Stomach (tissue), 4 donors: ENCODE results near the gene WDR37.

Experiments used
- POLR2A ChIP-seq, 4 donors: fragments of 450-650 bp; IDR thresholded peaks; one replicate each; pipeline ENCODE4 v1.6.1; 2016; ENCODE audit warnings: antibody characterized with exemption in 4 of 4, control low read depth in 2 of 4, mild to moderate bottlenecking in 1 of 4, moderate library complexity in 1 of 4
- POLR2AphosphoS5 ChIP-seq, 3 donors: sonication (generic); formaldehyde crosslinking; IDR thresholded peaks; one replicate each; pipeline ENCODE4 v1.6.1; 2016; ENCODE audit warnings: antibody characterized with exemption in 3 of 3
- TF ChIP-seq, protein P1 (sequence below), 7 experiments: fragments of 450-650 bp in 4 of 7; fragments of 200-600 bp in 3 of 7; sonication (generic) in 3 of 7; IDR thresholded peaks; one replicate each; pipeline ENCODE4 v1.5.1; 2016 to 2019; ENCODE audit warnings: antibody characterized with exemption in 7 of 7, control low read depth in 2 of 7, mild to moderate bottlenecking in 1 of 7

- TF ChIP-seq, protein P1, sequence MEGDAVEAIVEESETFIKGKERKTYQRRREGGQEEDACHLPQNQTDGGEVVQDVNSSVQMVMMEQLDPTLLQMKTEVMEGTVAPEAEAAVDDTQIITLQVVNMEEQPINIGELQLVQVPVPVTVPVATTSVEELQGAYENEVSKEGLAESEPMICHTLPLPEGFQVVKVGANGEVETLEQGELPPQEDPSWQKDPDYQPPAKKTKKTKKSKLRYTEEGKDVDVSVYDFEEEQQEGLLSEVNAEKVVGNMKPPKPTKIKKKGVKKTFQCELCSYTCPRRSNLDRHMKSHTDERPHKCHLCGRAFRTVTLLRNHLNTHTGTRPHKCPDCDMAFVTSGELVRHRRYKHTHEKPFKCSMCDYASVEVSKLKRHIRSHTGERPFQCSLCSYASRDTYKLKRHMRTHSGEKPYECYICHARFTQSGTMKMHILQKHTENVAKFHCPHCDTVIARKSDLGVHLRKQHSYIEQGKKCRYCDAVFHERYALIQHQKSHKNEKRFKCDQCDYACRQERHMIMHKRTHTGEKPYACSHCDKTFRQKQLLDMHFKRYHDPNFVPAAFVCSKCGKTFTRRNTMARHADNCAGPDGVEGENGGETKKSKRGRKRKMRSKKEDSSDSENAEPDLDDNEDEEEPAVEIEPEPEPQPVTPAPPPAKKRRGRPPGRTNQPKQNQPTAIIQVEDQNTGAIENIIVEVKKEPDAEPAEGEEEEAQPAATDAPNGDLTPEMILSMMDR (IDR thresholded peaks at IDR 0.05): no peak
- no peak for TF ChIP-seq POLR2A (IDR thresholded peaks at IDR 0.05)
- TF ChIP-seq POLR2AphosphoS5 (IDR thresholded peaks at IDR 0.05): no peak
Observed at GRCh38 chr10:1107004-1107403, 50.8 kb downstream of the WDR37 start.
